HT1080 (cell line): Measurements from ENCODE around the gene ARHGAP29. TPM values are rescaled to one million over a fixed set of nuclear protein-coding genes. Genes with fewer than 3 reads are reported as not detected.

Experiments
- DNase-seq: peaks from one replicate; pipeline ENCODE4 v3.0.0-alpha.2; 2015; ENCODE audit warnings: low read depth
- total RNA-seq: library from RNA; depleted of rRNA; stranded (reverse); fragments of >200 nt; shearing (Covaris generic); gene quantifications from 2 replicates; pipeline ENCODE4 v1.2.3, GENCODE V29; 2014

The ARHGAP29 gene
- total RNA-seq, 1 experiment from 2014 or later: 50.5 TPM

GRCh38 chr1:94260635-94261387, 23.4 kb upstream of the ARHGAP29 start:
- no peak for DNase-seq

GRCh38 chr1:94259635-94260289, 22.4 kb upstream of the ARHGAP29 start:
- DNase-seq: peak; percentile 38

- peak; percentile 95 for DNase-seq
These were observed 21.5 kb upstream of the ARHGAP29 start for GRCh38 chr1:94258873-94259331.

GRCh38 chr1:94257444-94257843, 20.1 kb upstream of the ARHGAP29 start:
- DNase-seq: no peak

GRCh38 chr1:94255476-94255875, 18.1 kb upstream of the ARHGAP29 start:
- peak; percentile 77 for DNase-seq

- peak; percentile 95 for DNase-seq
These were observed 16.9 kb upstream of the ARHGAP29 start for GRCh38 chr1:94254073-94254810.

GRCh38 chr1:94253456-94254017, 16.2 kb upstream of the ARHGAP29 start:
- no peak for DNase-seq

- no peak for DNase-seq
These were observed 13.0 kb upstream of the ARHGAP29 start for GRCh38 chr1:94250341-94250740.

GRCh38 chr1:94248956-94249688, 11.7 kb upstream of the ARHGAP29 start:
- DNase-seq: peak; percentile 47

- DNase-seq: peak; percentile 80
These were observed 10.0 kb upstream of the ARHGAP29 start for GRCh38 chr1:94247138-94248094.

GRCh38 chr1:94246692-94247137, 9.3 kb upstream of the ARHGAP29 start:
- peak; percentile 55 for DNase-seq

- DNase-seq: peak; percentile 49
These were observed 8.5 kb upstream of the ARHGAP29 start for GRCh38 chr1:94245747-94246438.

- DNase-seq: no peak
These were observed 7.4 kb upstream of the ARHGAP29 start for GRCh38 chr1:94244816-94245215.

- DNase-seq: no peak
These were observed 6.3 kb upstream of the ARHGAP29 start for GRCh38 chr1:94243665-94244064.

- DNase-seq: peak; percentile 35
These were observed 3.4 kb upstream of the ARHGAP29 start for GRCh38 chr1:94240822-94241221.

GRCh38 chr1:94239796-94240195, 2.4 kb upstream of the ARHGAP29 start:
- DNase-seq: peak; percentile 64

GRCh38 chr1:94239051-94239450, 1.7 kb upstream of the ARHGAP29 start:
- DNase-seq: no peak

- peak; percentile 51 for DNase-seq
These were observed 624 bp downstream of the ARHGAP29 start for GRCh38 chr1:94236630-94237290.
